Caki2 (cell line): ENCODE results near the gene LGI2. TPM values are rescaled to one million over a fixed set of nuclear protein-coding genes. Genes with fewer than 3 reads are reported as not detected.

ENCODE experiments used
- DNase-seq: peaks from one replicate; pipeline ENCODE4 v3.0.0-alpha.2; 2015; ENCODE audit warnings: low read depth
- in situ Hi-C: cut with HindIII; loops from 2 replicates; pipeline ENCODE4 v1.10.0; 2016; ENCODE audit warnings: low sequenced_read_pairs, low pct_unique_long_range_greater_than_20kb, mixed read lengths
- total RNA-seq: library from RNA; depleted of rRNA; stranded (reverse); fragments of >200 nt; shearing (Covaris generic); gene quantifications from 2 replicates; pipeline ENCODE4 v1.2.3, GENCODE V29; 2014; ENCODE audit warnings: low replicate concordance

Gene LGI2
- total RNA-seq, 1 experiment from 2014 or later, result not detected

- in situ Hi-C loops, result no loop called here
Observed at GRCh38 chr4:24975510-24975909, 55.2 kb downstream of the LGI2 start.

GRCh38 chr4:24973747-24974601, 56.8 kb downstream of the LGI2 start:
- peak; percentile 91 for DNase-seq
- in situ Hi-C loops, result no loop called here

More at GRCh38 chr4:24975510-24975909, 55.2 kb downstream of the LGI2 start:
- no peak for DNase-seq

DNA sequence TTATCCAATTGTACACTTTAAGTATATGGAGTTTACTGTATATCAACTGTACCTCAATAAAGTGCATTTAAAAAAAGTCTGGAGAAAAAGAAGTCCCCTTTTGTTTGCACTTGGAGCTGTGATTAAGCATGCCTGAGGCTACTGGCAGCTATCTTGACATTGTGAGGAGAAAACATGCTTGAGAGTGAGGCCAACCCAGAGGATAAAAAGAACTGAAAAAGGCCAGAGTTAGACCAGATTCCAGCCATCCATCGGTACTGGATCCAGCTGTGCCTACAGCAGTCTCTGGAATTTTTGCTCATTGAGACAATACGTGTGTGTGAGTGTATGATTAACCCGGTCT, 57.4 kb downstream of the LGI2 start:
- in situ Hi-C loops, result no loop called here
- no peak for DNase-seq

DNA sequence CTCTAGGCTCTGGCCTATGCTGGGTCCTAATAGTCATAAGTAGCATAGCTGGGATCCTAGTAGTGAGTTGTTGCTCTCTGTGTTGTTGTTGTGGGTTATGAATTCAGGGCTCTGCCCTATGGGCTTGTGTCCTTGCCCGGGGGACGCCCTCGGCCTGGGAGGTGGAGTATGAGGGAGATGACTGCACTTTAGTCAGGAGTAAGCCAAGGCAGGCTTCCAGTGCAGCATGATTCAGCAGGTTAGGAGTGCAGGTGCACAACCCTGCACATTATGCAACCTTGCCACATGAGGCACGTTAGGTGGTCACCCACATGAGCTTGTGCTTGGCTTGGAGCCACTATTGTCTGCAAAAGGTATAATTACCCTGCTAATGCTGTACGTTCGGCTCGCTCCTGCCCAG, 59.6 kb downstream of the LGI2 start:
- DNase-seq, result peak; percentile 68
- in situ Hi-C loops, result no loop called here

DNA sequence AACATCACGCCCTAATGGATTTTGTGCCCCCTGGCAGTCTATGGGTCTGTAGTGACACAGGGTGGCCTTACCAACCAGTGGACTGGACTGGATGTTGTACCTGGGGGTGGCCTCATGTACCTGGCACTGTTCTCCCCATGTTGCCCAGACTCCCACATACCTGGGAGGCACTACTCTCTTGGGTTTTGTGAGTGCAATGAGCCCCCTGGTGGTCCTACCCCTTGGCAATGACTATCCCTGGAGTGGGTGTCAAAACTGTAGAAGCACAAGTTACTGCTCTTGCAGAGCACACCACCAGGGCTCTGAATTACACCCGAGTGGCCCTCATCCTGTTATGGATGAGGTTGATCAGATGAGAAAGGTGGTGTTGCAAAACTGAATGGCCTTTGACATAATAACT, 60.1 kb downstream of the LGI2 start:
- DNase-seq, result no peak
- in situ Hi-C loops, result no loop called here

DNA sequence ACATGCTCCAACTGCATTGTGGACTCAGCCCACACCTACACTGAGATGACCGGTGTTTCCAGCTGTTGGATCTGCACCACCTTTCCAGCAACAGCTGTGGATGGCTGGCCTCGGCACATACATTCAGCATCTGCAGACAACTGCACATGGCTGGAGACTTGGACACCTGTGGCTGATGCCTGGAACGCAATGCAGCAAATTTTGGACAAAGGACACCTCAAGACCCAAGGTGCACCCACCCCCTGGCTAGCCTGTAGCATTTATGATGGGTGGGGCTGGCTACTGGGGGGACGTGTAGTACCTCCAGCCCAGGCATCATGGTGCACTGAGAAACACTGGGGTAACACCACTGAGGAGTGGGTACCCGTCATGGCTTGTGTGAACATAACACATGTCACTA, 60.6 kb downstream of the LGI2 start:
- DNase-seq, result no peak
- in situ Hi-C loops, result no loop called here

- DNase-seq, result no peak
- in situ Hi-C loops, result no loop called here
Observed at GRCh38 chr4:24969486-24969885, 61.3 kb downstream of the LGI2 start.

DNA sequence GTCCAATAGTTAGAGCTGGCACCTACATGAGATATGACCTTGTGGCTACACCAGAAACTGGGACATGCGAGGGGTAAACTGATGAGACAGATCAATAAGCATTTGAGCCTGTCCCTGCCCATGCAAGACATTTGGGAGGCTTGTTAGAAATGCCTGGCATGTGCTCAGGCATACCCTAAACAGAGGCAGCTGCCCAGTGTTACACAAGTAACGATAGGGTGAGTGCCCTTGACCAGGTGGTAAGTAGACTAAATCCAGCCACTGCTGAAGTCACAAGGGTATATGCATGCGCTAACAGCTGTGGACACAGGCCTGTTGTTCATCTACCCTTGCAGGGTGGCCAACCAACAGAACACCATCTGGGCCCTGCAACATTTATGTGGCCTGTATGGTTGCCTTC, 61.8 kb downstream of the LGI2 start:
- in situ Hi-C loops, result no loop called here
- no peak for DNase-seq

DNA sequence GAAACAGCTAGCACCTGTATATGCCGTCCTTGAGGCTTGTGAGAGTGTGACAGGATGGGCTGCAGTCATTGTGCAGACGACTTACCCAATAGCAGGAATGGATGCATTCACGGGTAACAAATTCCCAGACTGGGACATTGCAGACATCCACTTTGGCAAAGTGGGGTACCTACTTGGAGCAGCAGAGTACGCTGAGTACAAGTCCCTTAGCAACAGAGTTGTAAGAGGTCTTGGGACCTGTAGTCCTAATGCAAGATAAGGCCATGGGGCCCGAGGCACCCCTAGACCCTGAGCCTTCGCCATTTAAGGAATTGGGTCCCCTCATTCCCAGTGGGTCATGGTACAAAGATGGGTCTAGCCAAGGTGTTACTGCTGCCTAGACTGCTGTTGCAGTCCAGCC, 62.5 kb downstream of the LGI2 start:
- in situ Hi-C loops, result no loop called here
- DNase-seq, result no peak

DNA sequence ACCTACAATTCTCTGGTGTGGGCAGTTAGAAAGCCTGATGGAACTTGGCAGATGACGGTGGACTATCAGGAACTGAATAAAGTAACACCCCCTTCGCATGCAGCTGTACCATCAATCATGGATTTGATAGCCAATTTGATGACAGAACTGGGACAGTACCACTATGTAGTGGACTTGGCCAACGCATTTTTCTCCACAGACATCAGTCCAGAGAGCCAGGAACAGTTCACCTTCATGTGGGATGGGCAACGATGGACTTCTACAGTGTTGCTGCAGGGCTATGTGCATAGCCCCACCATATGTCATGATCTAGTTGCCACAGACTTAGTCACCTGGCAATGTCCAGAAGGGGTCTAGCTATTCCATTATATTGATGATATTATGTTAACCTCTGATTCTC, 63.4 kb downstream of the LGI2 start:
- no peak for DNase-seq
- in situ Hi-C loops, result no loop called here

GRCh38 chr4:24966076-24966475, 64.7 kb downstream of the LGI2 start:
- no peak for DNase-seq
- in situ Hi-C loops, result no loop called here

DNA sequence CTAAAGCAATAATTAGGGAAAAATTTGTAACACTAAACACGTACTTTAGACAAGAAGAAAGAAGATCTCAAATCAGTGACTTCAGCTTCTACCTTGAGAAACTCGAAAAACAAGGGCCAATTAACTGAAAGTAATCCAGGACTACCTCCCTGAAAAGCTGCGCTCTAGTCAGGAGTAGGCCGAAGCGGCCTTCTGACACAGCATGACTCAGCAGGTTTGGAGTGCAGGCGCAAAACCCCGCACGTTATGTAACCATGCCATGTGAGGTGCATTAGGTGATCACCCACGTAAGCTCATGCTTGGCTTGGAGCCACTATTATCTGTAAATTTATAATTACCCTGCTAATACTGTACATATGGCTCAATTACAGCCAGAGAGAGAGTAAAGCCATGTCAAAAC, 65.1 kb downstream of the LGI2 start:
- DNase-seq, result peak; percentile 23
- in situ Hi-C loops, result no loop called here

GRCh38 chr4:24963277-24963676, 67.5 kb downstream of the LGI2 start:
- in situ Hi-C loops, result no loop called here
- no peak for DNase-seq

- DNase-seq, result no peak
- in situ Hi-C loops, result no loop called here
Observed at GRCh38 chr4:24957886-24958285, 72.9 kb downstream of the LGI2 start.

GRCh38 chr4:24956763-24957162, 74.0 kb downstream of the LGI2 start:
- in situ Hi-C loops, result no loop called here
- no peak for DNase-seq

DNA sequence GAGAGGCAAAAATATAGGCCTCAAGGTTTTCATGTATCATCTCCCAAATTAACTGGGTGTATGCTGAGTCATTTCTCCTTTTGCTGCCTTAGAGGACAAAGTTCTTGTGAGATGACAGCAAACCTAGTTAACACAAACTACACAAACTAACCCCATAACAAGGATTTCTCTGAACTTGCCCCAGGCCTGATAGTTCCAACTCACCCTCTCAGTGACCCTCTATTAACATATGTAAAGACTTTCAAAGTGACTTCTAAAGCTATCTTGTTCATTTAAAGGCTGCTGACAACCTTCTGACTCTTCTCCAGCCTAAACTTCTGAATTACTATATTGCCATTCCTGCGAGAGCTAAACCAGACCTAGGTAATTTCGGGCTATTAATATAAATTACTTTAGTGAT, 74.7 kb downstream of the LGI2 start:
- no peak for DNase-seq
- in situ Hi-C loops, result no loop called here

DNA sequence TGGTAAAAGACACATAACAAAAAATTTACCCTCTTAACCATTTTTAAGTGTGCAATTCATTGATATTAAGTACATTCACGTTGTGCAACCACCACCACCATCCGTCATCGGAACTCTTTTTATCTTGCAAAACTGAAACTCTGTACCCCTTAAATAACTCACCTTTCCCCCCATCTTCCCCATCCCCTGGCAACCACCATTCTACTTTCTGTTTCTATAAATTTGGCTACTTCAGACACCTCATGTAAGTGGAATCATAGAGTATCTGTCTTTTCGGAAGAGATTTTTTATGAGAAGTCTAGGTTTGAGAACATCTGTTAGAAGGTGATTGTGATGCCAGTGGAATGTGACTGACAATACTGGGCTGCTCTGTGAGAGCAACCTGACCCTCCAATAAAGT, 78.1 kb downstream of the LGI2 start:
- in situ Hi-C loops, result no loop called here
- no peak for DNase-seq

DNA sequence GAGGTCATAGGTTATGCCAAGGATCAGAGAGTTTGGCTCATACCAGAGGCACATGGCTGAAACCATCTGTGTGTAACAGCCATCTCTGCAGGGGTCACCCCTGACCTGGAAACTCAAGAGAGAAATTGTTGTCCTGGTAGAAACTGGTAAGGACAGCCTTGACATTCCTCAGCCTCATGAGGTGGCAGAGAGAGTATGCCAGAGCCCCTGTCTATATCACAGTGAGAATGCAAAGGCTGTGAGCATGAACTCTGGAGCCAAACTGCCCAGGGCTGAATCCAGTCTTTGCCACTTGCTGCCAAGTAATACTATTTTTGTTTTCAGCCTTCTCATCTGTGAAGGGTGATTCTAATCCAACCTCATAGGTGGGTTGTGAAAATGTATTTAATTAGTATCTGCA, 80.8 kb downstream of the LGI2 start:
- in situ Hi-C loops, result no loop called here
- no peak for DNase-seq
